Lung (tissue), 12 donors: Measurements from ENCODE around the gene CTRB1. TPM values are rescaled to one million over a fixed set of nuclear protein-coding genes. Genes with fewer than 3 reads are reported as not detected.

Experiments
- ATAC-seq: fragments of 200-7000 bp; cut with Tn5 transposase; one replicate; pipeline ENCODE4 v1.9.1; 2020; ENCODE audit warnings: moderate number of reproducible peaks; ENCODE audit not compliant: insufficient read depth, low FRiP score
- DNase-seq, 3 donors: peaks; one replicate each; pipeline ENCODE4 v3.0.0-alpha.2; 2013 to 2017
- H3K27ac ChIP-seq, 2 donors: one replicate each; pipeline ENCODE4 v1.5.1; 2013; ENCODE audit warnings: mild to moderate bottlenecking in 2 of 2, moderate library complexity in 2 of 2, control low read depth in 1 of 2, inconsistent platforms in 1 of 2, low read depth in 1 of 2, low read length in 1 of 2
- H3K27me3 ChIP-seq, 3 donors: one replicate each; pipeline ENCODE4 v1.5.1; 2013; ENCODE audit warnings: low read length in 2 of 3; ENCODE audit not compliant: control insufficient read depth in 3 of 3, insufficient read depth in 3 of 3
- H3K36me3 ChIP-seq, 4 donors: one replicate each; pipeline ENCODE4 v1.5.1; 2013; ENCODE audit warnings: low read length in 4 of 4, mild to moderate bottlenecking in 1 of 4, moderate library complexity in 1 of 4; ENCODE audit not compliant: control insufficient read depth in 4 of 4, insufficient read depth in 4 of 4
- H3K4me1 ChIP-seq, 5 donors: one replicate each; pipeline ENCODE4 v1.5.1; 2013; ENCODE audit warnings: low read length in 5 of 5, mild to moderate bottlenecking in 2 of 5, moderate library complexity in 1 of 5; ENCODE audit not compliant: control insufficient read depth in 5 of 5, insufficient read depth in 5 of 5
- H3K4me3 ChIP-seq: one replicate; pipeline ENCODE4 v1.5.1; 2013; ENCODE audit warnings: mild to moderate bottlenecking, control low read depth, moderate library complexity
- H3K9ac ChIP-seq, 2 donors: one replicate each; pipeline ENCODE4 v1.5.1; 2013; ENCODE audit warnings: low read length in 2 of 2, control low read depth in 1 of 2; ENCODE audit not compliant: insufficient read depth in 1 of 2
- H3K9me3 ChIP-seq, 4 donors: one replicate each; pipeline ENCODE4 v1.5.1; 2013; ENCODE audit warnings: low read length in 3 of 4, mild to moderate bottlenecking in 1 of 4, moderate library complexity in 1 of 4; ENCODE audit not compliant: control insufficient read depth in 4 of 4, insufficient read depth in 3 of 4
- CTCF ChIP-seq: IDR thresholded peaks from 2 replicates; pipeline ENCODE4 v1.5.1; 2012; ENCODE audit warnings: mild to moderate bottlenecking; ENCODE audit errors: control extremely low read depth, extremely low read depth
- WGBS, 2 donors: extraction: QIAGEN DNeasy Blood & Tissue Kit; methylation state at CpG; one replicate each; pipeline ENCODE4 v1.1.7; 2013; 5-methylcytosine and 5-hydroxymethylcytosine counted together
- polyA plus RNA-seq, 2 donors: library from polyadenylated mRNA; stranded (reverse); fragments of 200-250 nt; gene quantifications; one replicate each; pipeline ENCODE4 v1.2.1, GENCODE V29; 2013
- total RNA-seq, 2 donors: library from RNA; depleted of rRNA in 1 of 2; stranded (reverse); fragments of >200 nt in 1 of 2; gene quantifications; one replicate each; pipeline ENCODE4 v1.2.1, GENCODE V29; 2014 to 2021
- donor health status: control.
- donor health status: control.
- donor health status: Bipolar disorder and iron deficiency.
- donor health status: healthy.
- donor health status: DM: yes; HTN: yes; CAD: no.

CTRB1 gene
- total and polyA plus RNA-seq, 4 donors, result 0.33 to 6.5 (median 0.97) TPM; not detected in 1

GRCh38 chr16:75195811-75196790 is 22.7 kb upstream of the CTRB1 start:
- DNase-seq (no peak), ATAC-seq (no peak)
- no peak for TF ChIP-seq CTCF
- 83 to 89% methylated on average over 24 of the region's 24 CpGs for WGBS, 2 donors
- Histone ChIP-seq H3K27ac (no peak overlapping the region), H3K36me3 (no peaks in the 10 kb centered on the region), H3K4me3 (no peak overlapping the region), H3K4me1 (peaks cover 0 to 5% (median 0%) of the 10 kb centered on the region in 5 donors), H3K9ac (no peak overlapping the region), H3K9me3 (no peaks in the 10 kb centered on the region), H3K27me3 (peaks cover 0 to 4% (median 0%) of the 10 kb centered on the region in 3 donors)

- ATAC-seq (no peak), DNase-seq (no peak)
- Histone ChIP-seq H3K4me3 (no peak overlapping the region), H3K36me3 (no peaks in the 10 kb centered on the region), H3K27ac (no peak overlapping the region), H3K9ac (no peak overlapping the region), H3K4me1 (peaks cover 0 to 5% (median 0%) of the 10 kb centered on the region in 5 donors), H3K27me3 (peaks cover 0 to 4% (median 0%) of the 10 kb centered on the region in 3 donors), H3K9me3 (no peaks in the 10 kb centered on the region)
- TF ChIP-seq CTCF, result no peak
- 68 to 79% methylated on average over 9 of the region's 9 CpGs for WGBS, 2 donors
Measured at GRCh38 chr16:75196836-75197235, 22.0 kb upstream of the CTRB1 start.

- peaks cover 0 to 4% (median 0%) of the 10 kb centered on the region in 3 donors for H3K27me3 ChIP-seq
- 46 to 47% methylated on average over 14 of the region's 14 CpGs for WGBS, 2 donors
- H3K9me3 ChIP-seq, result no peaks in the 10 kb centered on the region
- H3K4me1 ChIP-seq, result peaks cover 0 to 5% (median 0%) of the 10 kb centered on the region in 5 donors
- H3K36me3 ChIP-seq, result no peaks in the 10 kb centered on the region
- no peak overlapping the region for H3K27ac ChIP-seq
- ATAC-seq (no peak), DNase-seq (peak in 2 of 3 donors; percentile 6 to 9)
- H3K4me3 ChIP-seq, result no peak overlapping the region
- no peak for TF ChIP-seq CTCF
- H3K9ac ChIP-seq, result no peak overlapping the region
Measured at GRCh38 chr16:75197522-75198134, 21.2 kb upstream of the CTRB1 start.
